Measurements from ENCODE around the gene ZNF438.
"Not testable (repeated sequence)": the region's sequence is repeated elsewhere in the genome, so short reads cannot be mapped to it uniquely, and the experiment has no call there.

ZNF438 gene

GRCh38 chr10:31042670-31043069, 11.0 kb upstream of the ZNF438 start:
- no peak overlapping the region for H3K4me3 ChIP-seq (ENCODE audit: low read depth, low read length)
- no peak for DNase-seq (ENCODE audit: low read depth)
- no peak for TF ChIP-seq CTCF (conservative IDR thresholded peaks at IDR 0.05; ENCODE audit: low read depth, low read length)

- no peak overlapping the region for H3K4me3 ChIP-seq (ENCODE audit: low read depth, low read length)
- peak; percentile 33 for DNase-seq (ENCODE audit: low read depth)
- no peak for TF ChIP-seq CTCF (conservative IDR thresholded peaks at IDR 0.05; ENCODE audit: low read depth, low read length)
Measured at GRCh38 chr10:31041011-31041410, 9.3 kb upstream of the ZNF438 start.

GRCh38 chr10:31039006-31039405, 7.3 kb upstream of the ZNF438 start:
- not testable (repeated sequence) for DNase-seq (ENCODE audit: low read depth)

GRCh38 chr10:31037749-31038148, 6.1 kb upstream of the ZNF438 start:
- DNase-seq (ENCODE audit: low read depth) = no peak
- H3K4me3 ChIP-seq (ENCODE audit: low read depth, low read length) = no peak overlapping the region
- TF ChIP-seq CTCF (conservative IDR thresholded peaks at IDR 0.05; ENCODE audit: low read depth, low read length) = no peak

More at GRCh38 chr10:31039006-31039405, 7.3 kb upstream of the ZNF438 start:
- H3K4me3 ChIP-seq (ENCODE audit: low read depth, low read length) = not testable (repeated sequence)

GRCh38 chr10:31036209-31036608, 4.5 kb upstream of the ZNF438 start:
- TF ChIP-seq CTCF (conservative IDR thresholded peaks at IDR 0.05; ENCODE audit: low read depth, low read length) = no peak
- no peak for DNase-seq (ENCODE audit: low read depth)
- H3K4me3 ChIP-seq (ENCODE audit: low read depth, low read length) = no peak overlapping the region

GRCh38 chr10:31035266-31035798, 3.7 kb upstream of the ZNF438 start:
- no peak for TF ChIP-seq CTCF (conservative IDR thresholded peaks at IDR 0.05; ENCODE audit: low read depth, low read length)
- DNase-seq (ENCODE audit: low read depth) = no peak
- H3K4me3 ChIP-seq (ENCODE audit: low read depth, low read length) = no peak overlapping the region

- TF ChIP-seq CTCF (conservative IDR thresholded peaks at IDR 0.05; ENCODE audit: low read depth, low read length) = no peak
- no peak overlapping the region for H3K4me3 ChIP-seq (ENCODE audit: low read depth, low read length)
- DNase-seq (ENCODE audit: low read depth) = peak; percentile 98
Measured at GRCh38 chr10:31034098-31034909, 2.6 kb upstream of the ZNF438 start.
